GM18867 (cell line): ENCODE data around the gene ZNF275.
"Not testable (repeated sequence)": the region's sequence is repeated elsewhere in the genome, so short reads cannot be mapped to it uniquely, and the experiment has no call there.

Source experiments
- ATAC-seq: cut with Tn5 transposase; IDR thresholded peaks from one replicate; pipeline ENCODE4 v1.9.1; 2021; ENCODE audit warnings: mild to moderate bottlenecking, moderate library complexity; ENCODE audit not compliant: unreplicated experiment

ZNF275 gene

DNA sequence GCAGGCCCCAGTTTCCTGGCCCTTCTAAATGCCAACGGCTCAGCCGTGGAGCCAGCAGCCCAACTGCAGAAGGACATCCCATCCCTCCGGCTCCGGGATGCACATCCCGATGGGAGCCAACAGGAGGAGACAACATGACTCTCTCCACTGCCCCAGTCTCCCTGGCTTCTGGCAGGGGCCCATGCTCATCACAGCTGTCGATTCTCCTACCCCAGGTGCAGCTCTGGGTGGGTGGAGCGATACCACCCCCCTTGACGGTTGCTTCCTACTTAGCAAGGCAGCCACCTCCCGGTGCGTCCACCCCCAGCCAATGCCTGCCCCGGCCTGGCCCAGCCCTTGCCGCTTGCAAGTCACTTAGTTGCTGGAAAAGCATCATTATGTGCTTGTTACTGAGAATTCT lies 19.5 kb downstream of the ZNF275 start:
- ATAC-seq = no peak

GRCh38 chrX:153357877-153358276 lies 23.9 kb downstream of the ZNF275 start:
- ATAC-seq = no peak

DNA sequence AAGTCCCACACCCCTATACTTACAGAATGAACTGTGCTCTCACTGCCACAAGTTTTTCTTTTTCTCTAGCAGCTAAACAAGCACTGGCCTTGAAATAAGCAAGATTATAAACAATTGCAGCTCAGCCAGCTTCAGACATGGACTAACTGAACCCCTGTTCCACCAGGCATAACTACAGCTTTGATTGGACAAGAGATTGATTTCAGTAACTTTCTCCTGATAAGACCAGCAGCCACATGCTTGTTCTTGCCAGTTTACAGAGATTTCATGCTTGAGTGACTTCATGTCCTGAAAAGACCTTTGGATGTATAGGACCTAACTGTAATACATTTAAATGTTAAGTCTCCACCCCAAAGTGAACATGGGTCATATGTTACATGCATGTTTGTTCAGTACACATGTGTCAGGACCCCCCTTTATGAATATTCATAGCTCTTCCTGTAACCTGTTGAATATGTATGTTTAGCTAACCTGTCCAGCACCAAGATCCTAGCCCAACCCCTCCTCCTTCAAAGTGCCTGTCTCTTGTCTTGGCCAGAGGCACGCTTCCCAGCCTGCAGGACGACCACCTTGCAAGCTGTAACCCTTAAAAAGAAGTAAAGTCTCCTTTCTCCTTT lies 27.9 kb downstream of the ZNF275 start:
- ATAC-seq = no peak

- ATAC-seq = peak; percentile 70
Observed at GRCh38 chrX:153365670-153366069, 31.7 kb downstream of the ZNF275 start.

DNA sequence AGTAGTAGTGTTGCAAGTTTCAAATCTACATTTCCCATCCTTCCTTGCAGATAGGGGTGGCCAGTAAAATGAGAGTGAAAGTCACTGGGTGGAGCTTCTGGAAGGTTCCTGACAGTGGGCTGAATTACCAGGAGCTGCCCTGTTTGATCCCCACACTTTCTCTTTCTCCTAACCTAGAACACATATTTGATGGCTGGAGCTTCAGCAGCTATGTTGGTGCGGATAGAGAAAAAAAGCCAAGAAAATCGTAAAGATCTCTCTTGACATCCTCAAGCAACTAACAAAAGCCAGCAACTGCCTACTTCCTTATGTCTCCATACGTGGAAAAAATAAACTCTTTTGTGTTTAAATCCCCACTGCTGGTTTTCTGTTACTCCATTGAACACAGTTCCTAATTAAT lies 32.2 kb downstream of the ZNF275 start:
- peak; percentile 12 for ATAC-seq

GRCh38 chrX:153366878-153367538 lies 33.1 kb downstream of the ZNF275 start:
- ATAC-seq = no peak

DNA sequence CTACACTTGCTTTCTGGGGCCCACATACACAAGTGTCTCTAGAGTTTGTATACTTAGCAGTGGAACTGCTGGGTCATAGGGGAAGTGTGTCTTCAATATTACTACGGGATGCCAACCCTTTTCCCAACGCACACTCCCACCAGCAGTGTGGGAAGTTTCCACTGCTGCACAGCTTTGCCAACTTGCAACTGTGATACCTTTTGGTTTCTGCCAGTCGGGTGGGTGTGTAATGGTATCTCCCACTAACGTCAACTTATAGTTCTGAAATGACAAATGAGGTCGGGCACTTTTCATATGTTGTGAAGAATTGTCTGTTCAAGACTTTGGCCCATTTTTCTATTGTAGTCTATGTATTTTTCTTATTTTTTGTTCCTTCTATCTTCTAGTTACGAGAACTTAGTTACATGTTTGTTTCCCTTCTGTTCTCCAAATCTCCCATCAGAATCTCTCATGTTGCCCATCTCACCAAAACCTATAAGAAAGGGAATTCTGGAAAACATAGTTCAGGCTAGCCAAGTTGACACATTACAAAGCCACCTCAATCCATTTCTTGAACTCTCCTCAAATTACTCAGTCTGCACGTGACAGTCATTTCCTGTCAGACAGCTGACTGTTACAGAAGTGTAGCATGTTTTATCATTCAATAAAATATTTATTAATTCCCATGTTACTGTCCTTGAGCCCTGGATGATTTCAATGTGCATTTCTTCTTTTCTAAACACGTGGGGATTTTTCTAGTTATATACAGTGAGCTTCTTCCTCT lies 36.5 kb downstream of the ZNF275 start:
- no peak for ATAC-seq

GRCh38 chrX:153371256-153371655 lies 37.3 kb downstream of the ZNF275 start:
- no peak for ATAC-seq

DNA sequence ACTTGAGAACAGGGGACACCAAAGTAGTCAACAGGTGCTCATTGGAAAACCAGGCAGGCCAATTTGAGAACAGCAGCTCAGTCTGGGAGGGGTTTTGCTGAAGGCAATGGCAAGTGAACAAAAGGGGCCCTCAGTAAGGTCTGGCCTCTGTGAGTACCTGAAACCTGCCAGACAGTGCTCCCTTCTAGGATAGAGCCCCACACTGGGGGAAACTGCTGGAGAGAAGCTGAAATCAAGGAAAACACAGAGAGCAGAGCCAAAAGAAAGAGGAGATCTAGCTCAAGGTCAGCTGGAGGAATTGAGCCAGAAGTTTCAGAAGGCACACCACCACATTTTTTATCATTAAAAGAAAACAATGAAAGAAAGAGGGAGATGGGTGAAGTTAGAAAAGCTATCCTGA lies 39.0 kb downstream of the ZNF275 start:
- no peak for ATAC-seq

DNA sequence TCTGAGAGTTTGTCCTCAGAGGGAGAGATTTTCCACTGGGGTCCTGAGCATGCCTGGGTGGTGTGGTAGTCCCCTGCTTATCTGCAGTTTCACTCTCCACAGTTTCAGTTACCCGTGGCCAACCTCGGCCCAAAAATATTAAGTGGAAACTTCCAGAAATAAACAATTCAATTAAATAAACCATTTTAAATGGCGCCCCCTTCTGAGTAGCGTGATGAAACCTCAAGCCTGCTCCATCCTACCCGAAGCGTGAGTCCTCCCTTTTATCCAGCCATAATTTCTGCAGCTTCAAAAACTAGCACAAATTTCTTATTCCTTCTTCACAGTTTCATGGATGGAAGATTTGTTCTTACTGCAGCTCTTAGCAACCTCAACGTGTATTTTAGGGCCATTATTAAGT lies 40.5 kb downstream of the ZNF275 start:
- ATAC-seq = no peak

- no peak for ATAC-seq
Observed at GRCh38 chrX:153375571-153375970, 41.6 kb downstream of the ZNF275 start.

GRCh38 chrX:153377727-153378126 lies 43.8 kb downstream of the ZNF275 start:
- no peak for ATAC-seq

DNA sequence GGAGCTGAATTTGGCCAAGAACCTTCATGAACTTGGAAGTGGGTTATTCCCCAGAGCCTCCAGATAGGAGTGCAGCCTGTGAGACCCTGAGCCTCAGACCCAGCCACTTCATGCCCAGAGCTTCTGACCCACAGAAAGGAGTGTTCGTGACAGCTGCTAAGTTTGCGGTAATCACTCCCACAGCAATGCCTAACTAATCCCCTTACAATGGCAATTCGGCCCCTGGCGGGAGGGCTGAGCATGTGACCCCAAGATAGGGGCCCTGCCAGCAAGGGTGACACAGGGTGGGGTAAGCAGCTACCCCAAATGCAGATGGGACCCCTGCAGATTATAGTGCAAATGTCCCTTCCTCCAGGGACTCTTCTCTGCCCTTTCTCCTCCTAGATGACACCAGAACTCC lies 44.7 kb downstream of the ZNF275 start:
- ATAC-seq = no peak

GRCh38 chrX:153379508-153379907 lies 45.6 kb downstream of the ZNF275 start:
- ATAC-seq = no peak

DNA sequence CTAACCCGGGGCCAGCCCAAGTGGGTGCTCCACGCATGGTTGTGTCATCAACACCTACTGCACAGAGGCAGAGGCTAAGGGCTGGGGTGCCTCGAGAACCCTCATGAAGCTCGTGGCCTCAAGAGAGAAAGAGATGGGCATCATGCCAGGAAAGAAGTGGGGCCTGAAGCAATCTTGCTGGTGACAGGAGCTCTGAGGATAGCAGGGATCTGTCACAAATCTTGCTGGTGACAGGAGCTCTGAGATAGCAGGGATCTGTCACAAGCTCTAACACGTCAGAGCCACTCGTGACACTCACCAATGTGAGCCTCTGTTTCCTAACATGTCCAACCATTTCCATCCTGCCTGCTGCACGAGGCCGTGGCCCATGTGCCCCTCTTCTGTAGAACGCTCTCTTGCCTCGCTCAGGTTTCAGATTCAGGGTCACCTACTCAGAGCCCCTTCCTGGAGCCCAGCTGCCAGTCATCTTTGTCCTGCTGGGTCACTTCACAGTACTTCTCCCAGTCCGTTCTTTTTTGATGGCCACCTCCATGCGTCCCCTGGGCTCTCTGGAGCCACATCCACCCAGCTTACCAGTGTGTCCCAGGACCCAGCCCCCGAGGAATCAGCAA lies 46.1 kb downstream of the ZNF275 start:
- ATAC-seq = no peak

DNA sequence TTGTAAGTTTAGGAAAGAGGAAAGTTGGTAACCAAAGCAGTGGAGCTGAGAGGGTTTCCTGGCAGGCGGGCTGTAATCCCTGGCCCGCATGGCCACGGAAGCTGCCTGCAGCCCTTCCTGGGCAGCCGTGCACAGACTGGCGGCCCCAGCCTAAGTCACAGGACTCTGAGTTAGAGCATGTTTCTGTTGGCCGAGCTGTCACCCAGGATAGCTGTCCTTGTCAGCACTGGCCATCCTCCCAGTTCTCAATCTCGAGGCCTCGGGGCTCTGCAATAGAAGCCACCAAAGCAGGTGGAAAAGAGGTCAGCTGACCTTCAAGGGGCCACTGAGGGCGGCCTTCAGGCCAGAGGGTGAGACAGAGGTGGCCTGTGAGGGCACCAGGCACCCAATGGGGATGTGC lies 46.7 kb downstream of the ZNF275 start:
- ATAC-seq = no peak

DNA sequence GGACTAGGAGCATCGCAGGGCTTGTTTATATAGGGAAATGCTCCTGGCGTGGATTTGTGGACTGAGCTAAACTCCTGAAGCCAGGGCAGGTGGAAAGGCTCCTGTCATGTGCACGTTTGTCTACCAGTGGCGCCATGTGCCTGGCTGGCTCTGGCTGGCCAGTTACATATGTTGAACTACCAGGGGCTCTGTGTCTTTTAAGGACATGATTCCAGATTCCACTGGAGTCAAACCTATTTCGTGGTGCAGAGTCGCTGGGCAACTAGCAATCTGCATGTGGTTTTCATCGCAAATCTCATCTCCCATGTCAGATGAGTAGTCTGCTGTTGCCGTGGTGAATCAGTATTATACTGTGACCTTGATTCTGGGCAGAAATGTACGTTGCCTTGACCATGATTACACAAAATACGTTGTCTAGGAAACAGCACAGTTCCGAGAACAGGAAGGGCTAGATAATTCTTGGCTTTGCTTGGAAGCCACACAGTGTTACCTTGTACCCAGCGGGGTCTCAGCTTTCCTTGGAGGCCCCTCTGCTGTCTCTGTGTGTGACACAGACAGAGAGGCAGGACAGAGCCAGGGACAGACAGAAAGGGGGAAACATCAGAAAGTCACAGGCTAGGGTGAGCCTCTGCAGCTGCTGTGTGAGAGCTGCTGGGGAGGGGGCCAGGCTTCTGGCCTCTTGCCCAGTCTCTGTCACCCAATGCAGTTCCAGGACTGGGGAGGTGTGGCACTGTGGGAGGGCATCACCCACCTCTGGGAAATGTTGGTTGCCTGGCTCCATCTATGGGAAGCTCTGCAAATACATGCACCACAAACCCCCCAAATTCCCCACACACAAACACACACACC lies 48.0 kb downstream of the ZNF275 start:
- no peak for ATAC-seq

DNA sequence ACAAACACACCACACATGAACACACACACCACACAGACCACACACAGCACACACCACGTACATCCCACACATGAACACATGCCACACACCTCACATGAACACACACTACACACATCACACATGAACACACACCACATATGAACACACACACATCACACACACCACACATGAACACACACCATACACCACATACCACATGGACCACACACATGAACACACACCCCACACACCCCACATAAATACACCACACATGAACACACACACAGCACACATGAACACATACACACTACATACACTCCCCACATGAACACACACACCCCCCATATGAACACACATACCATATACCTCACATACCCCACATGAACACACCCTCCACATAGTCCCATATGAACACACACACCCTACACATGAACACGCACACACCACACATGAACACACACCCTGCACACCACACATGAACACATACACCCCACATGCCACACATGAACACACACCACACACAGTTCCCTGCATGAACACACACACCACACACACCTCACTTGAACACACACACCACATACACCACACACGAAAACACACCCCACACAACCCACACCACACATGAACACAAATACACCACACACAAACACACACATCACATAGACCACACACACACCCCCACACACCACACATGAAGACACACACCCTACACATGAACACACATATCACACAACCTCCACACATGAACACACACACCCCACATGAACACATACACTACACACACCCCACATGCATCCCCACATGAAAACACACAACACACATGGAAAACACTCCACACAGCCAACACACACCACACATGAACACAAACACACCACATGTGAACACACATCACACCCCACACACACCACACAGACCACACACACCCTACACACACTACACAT lies 48.9 kb downstream of the ZNF275 start:
- ATAC-seq = no peak

DNA sequence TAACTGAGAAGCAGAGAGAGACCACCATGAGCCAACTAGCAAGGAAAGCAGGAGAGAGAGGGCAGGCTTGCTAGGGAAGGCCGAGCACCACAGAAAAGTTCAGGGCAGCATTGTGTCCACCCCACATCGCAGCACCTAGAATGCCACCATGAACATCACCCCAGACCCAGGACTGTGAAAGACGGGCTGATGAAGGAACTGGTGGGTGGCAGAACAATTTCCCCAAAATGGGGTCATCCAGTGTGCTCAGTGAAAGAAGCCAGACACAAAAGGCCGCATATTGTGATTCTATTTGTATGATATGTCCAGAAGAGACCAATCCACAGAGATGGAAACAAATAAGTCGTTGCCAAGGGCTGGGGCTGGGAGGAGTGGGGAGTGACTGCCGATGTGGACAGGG lies 50.4 kb downstream of the ZNF275 start:
- ATAC-seq = no peak

DNA sequence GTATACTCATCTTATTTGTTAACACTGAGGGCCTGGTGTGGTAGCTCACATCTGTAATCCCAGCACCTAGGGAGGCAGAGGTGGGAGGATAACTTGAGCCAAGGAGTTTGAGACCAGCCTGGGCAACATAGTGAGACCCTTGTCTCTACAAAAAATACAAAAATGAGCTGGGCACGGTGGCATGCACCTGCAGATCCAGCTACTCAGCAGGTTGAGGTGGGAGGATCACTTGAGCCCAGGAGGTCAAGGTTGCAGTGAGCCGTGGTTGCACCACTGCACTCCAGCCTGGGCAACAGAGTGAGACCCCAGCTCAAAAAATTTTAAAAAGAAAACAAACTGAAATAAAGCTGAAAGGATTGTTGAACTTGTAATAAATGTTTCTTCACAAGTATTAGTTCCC lies 51.0 kb downstream of the ZNF275 start:
- ATAC-seq = not testable (repeated sequence)
